ENCODE results near the gene HTR3E.
"Not testable (repeated sequence)": the region's sequence is repeated elsewhere in the genome, so short reads cannot be mapped to it uniquely, and the experiment has no call there.

HTR3E gene, protein sequence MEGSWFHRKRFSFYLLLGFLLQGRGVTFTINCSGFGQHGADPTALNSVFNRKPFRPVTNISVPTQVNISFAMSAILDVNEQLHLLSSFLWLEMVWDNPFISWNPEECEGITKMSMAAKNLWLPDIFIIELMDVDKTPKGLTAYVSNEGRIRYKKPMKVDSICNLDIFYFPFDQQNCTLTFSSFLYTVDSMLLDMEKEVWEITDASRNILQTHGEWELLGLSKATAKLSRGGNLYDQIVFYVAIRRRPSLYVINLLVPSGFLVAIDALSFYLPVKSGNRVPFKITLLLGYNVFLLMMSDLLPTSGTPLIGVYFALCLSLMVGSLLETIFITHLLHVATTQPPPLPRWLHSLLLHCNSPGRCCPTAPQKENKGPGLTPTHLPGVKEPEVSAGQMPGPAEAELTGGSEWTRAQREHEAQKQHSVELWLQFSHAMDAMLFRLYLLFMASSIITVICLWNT

DNA sequence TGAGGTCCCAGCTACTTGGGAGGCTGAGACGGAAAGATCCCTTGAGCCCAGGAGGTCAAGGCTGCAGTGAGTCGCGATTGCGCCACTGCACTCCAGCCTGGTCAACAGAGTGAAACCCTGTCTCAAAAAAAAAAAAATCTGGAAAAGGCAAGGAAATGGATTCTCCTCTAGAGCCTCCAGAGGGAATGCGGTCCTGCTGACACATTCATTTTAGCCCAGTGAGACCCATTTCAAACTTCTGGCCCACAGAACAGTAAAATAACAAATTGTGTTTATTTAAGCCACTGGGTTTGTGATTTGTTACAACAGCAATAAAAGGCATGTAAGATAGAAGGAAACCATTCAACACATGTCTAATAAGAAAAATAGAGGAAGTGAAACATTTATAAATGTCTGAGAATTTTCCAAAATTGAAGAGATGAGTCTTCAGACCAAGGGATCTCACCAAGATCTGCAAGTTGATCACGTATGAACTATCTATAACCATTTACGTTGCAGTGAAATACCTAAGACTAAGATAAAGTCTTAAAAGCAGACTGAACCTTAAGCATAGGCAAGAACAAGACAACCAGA is at the start of gene HTR3E:
Gene HTR3E (plus strand): TSS at position 254 of the 573 bp plus-strand sequence. CDS start 466 bp downstream, outside the sequence.
- DNase-seq: no peak

DNA sequence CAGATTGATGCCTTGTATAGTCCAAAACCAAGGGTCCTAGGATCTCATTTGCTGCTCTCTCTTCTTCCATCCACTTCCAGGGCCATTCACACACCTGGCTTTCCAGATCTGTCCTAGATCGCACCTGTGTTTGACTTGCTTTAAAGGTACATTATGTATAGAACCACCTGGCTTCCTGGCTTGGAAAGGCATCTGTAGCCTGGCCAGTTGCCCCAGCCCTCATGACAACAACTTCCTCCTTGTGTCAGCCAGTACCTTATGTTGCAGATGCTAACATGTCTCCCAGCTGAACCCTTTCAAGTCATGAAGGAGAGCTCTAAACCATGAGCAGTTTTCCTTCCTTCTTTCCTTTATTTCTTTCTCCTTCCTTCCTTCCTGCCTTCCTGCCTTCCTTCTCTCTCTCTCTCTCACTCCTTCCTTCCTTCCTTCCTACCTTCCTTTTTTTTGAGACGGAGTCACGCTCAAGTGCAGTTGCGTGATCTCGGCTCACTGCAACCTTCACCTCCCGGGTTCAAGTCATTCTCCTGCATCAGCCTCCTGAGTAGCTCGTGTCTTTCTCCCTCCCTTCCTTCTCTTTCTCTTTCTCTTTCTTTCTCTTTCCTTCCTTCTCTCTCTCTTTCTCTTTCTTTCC is 46.5 kb upstream of the HTR3E start:
- DNase-seq: no peak

DNA sequence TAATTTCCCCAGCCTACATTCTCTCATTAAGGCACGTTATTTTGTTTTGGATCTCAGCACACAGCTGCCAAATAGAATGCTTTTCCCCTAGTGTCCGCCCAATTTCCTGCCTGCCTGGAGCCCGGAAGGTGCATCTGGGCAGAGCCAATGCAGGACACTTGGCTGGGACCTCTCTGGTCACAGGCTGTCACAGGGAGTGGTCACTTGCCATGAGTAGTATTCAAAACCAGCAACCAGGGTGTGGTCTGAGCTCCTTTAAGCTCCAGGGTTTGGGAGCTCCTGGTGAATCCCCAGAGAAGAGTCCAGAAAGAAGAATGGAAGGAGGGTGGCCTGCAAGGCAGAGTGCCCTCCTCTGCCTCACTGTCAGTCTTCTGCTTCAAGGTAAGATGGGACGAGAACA is 44.1 kb upstream of the HTR3E start, which contains the start of gene HTR3C:
Gene HTR3C (plus strand): TSS at position 281 of the 400 bp plus-strand sequence. CDS start 34 bp downstream, at position 315.
- no peak for DNase-seq

DNA sequence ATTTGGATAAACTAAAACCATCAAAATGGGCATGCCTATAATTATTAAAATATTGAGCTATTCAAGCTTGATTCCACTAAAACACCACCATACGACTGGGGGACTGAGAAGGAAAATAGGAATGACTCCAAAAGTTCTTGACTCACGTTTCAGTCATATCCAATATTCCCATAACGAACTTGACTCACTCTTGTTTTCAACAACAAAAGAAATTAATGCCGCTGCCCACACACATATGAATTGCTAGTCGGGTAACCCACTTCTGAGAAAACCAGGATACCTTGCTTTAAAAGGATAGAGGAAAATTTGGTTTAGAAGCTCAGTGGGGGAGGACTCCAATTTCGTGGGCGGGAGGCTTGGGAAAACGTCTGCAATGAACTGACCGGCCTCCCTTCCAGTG is 38.8 kb upstream of the HTR3E start:
- DNase-seq: no peak

DNA sequence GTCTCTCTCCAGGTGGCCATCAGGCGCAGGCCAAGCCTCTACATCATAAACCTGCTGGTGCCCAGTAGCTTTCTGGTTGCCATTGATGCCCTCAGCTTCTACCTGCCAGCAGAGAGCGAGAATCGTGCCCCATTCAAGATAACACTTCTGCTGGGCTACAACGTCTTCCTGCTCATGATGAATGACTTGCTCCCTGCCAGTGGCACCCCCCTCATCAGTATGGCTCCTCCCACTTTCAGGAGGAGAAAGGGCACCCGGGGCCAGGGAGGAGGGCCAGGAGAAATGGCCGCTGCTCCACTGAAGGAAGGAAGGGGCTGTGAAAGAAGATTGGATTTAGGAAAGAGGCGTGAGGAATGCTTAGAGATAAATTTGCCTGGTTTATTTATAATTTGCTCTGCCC is 37.4 kb upstream of the HTR3E start:
- no peak for DNase-seq

DNA sequence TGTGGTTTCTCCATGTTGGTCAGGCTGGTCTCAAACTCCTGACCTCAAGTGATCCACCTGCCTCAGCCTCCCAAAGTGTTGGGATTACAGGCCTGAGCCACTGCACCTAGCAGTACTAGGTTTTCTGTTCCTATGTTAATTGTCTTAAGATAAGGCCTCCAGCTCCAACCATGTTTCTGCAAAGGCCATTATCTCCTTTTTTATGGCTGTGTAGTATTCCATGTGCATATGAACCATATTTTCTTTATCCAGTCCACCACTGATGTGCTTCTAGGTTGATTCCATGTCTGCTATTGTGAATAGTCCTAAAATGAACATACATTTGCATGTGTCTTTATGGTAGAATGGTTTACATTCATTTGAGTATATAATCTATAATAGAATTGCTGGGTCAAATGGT is 34.2 kb upstream of the HTR3E start:
- no peak for DNase-seq

DNA sequence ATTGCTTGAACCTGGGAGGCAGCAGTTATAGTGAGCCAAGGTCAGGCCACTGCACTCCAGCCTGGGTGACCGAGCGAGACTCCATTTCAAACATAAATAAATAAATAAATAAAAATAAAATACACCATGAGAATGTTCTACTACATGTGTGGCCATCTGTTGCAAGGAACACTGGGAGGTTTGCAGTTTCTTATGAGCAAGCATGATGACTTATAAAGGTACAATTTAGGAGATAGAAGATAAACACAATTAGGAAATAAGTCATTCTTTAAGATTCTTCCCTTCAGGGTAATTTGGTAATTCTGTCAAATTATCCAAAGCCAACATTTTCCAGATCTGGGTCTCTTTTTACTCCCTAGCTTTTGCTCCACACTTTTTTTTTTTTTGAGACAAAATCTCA is 30.7 kb upstream of the HTR3E start:
- DNase-seq: no peak

DNA sequence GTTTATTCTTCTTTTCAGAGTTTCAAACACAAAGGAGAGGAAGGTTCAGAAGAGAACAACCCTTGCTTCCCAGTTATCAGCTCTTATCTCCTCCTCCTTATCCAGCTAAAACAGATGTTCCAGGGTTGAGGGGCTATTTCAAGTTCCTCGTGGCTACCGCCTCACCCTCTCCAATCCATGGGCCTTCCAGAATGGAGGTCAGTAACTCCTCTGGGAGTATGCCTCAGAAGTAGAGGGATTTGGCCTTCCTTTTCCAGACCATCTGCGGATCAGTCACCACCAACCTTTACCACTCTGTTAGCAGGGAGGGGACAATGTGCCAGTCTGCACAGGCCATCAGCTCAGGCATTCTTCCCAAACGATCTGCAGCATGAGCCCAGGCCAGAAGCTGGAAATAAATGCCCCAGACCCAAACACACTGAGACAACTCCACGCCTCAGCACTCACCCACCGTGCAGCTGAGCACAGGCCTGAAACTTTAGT is 29.2 kb upstream of the HTR3E start:
- no peak for DNase-seq

DNA sequence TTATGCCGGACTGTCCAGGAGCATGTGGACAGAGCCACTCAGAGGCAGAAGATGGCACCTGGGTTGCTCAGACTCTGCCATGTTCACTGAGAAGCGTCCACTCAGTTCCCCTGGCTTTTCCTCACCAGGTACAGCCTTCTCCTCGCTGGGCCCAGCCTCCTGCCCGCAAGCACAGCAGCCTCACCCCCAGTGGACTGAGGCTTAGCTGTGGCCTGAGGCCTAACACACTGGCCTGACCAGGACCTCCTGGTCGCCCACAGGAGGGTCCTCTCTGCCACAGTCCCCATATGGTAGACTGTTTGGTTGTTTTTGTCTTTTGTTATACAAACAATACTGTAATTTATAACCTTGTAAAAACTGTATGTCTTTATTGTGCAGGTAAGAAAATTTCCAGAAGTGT is 28.5 kb upstream of the HTR3E start:
- DNase-seq: no peak

DNA sequence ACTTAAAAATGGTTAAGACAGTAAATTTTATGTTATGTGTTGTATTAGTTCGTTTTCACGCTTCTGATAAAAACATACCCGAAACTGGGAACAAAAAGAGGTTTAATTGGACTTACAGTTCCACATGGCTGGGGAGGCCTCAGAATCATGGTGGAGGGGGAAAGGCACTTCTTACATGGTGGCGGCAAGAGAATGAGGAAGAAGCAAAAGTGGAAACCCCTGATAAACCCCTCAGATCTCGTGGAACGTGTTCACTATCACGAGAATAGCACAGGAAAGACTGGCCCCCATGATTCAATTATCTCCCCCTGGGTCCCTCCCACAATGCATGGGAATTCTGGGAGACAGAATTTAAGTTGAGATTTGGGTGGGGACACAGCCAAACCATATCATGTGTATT is 25.7 kb upstream of the HTR3E start:
- DNase-seq: not testable (repeated sequence)

DNA sequence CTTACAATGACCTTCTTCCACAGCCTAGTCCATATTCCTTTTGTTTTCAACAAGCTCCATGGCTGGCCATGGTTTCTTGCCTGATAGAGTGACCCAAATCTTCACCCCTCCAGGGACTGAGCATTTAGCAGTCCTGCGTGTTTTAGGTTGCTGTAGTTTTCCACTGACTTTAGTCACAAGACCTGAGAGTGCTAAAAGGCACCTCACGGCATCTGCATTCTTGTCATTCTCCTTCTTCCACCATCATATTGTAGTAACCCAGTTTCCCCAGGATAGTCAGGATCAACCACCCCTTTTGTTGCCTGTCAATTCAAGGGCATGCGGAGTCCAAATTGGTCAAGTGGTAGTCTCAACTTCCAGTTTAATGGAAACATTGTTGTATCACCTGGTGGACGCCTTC is 23.2 kb upstream of the HTR3E start:
- no peak for DNase-seq

DNA sequence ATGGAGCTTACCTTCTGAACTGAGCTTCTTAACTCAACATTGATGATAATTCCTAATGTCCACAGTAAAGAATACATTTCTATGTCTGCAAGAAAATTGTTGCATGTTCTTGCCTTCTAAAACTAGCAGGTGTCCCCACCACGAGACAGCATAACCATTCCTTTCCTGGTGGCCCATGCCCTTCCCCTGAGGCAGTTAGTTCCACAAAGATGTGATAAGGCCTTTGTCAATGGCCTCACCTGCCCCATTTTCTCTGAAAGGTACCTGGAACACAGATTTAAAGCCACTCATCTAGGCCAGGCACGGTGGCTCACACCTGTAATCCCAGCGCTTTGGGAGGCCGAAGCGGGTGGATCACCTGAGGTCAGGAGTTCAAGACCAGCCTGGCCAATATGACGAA is 21.0 kb upstream of the HTR3E start:
- no peak for DNase-seq

DNA sequence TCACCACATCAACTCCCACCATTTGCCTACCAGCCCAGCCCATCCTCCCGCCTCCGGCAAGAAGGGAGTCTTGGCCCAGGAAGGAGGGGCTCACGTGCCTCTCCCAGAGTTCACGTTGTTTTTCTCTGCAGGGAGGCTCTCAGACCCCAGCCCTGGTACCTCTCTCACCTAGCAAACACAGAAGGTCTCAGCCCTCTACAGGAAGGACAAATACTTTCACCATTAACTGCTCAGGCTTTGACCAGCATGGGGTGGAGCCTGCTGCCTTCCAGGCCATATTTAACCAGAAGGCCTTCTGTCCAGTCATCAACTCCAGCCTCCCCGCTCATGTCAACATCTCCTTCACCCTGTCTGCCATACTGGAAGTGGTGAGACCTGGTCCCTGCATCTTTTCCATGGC is 19.0 kb upstream of the HTR3E start:
- DNase-seq: no peak

DNA sequence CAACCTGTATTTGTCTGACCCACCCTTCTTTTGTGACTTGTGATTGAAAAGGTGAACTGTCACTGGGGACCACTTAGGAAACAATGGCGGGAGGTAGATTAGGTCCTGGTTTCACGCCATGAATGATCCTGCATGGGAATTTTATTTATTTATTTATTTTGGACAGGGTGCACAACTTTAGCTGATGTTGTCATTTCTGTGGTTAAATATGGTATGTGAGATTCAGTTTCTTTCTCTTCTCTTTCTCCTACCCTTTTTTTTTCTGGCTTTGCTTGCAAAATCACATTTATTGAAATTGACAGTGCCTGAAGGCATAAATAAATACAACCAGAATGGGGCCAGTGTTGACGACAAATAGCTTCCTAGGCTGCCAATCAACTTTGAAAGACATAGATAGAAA is 18.0 kb upstream of the HTR3E start:
- no peak for DNase-seq

DNA sequence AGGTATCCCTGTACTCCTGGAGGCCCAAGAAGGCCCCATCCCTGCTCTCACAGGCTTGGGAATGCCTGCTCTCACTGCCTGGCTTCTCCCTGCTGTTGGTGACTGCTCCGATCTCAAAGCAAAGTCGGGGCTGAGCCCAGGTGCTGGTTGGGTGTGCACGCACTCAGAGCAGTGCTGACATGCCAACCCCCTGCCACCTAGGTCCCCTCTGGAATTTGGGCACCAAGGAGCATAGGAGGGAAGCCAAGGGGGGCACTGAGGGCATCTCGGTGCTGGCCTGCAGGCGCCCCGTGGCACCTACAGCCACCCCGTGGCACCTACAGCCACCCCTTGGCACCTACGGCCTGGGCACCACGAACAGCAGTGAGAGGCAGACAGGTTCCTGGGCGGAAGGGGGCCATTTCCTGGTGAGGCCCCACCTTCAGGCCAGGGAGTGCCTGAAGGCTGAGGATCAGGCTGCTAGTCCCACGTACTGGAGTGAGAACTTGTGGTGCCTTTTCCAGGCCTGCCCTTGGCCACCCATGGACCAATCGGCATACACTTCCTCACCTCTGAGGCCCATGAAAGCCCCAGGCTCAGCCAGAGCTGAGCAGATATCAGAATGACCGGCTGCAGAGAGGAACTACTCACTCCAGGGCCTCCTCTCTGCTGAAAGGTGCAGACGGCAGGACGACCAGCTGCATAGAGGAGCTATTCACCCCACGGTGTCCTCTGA is 15.6 kb upstream of the HTR3E start:
- no peak for DNase-seq

DNA sequence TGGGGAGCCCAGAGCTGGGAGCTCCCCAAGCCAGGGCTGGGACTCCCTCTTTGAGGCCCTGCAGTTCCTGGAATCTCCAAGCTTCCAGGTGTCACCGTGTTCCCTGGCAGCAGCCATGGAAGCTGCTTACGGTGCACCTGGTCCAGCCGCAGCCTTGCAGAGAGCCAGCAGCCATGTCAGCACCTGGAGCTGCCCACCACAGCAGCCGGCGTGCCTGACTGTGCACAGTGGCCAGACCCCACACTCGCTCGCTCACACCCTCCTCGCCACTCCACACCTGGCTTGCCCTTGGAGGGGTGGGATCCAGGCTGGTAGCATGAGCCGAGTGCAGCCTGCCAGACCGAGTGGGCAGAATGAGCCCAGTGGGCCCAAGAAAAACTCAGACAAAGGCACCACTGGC is 14.8 kb upstream of the HTR3E start:
- no peak for DNase-seq

DNA sequence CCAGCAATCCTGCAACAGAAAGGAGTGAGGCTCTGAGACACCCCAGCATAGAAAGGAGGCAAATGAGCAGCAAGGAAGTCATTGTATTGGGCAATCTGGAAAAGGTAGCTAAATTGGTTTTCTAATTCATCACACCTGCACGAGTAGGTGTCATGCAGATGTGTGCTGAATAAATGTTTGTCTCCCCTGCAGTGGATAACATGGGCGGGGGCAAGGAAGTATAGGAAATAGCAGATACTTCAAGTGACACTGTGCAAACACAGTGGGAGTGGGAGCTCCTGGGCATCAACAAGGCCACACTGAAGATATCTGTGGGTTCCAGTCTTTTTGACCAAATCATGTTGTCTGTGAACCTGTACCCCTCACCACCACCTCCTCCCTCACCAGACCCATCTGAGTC is 14.4 kb upstream of the HTR3E start:
- no peak for DNase-seq

DNA sequence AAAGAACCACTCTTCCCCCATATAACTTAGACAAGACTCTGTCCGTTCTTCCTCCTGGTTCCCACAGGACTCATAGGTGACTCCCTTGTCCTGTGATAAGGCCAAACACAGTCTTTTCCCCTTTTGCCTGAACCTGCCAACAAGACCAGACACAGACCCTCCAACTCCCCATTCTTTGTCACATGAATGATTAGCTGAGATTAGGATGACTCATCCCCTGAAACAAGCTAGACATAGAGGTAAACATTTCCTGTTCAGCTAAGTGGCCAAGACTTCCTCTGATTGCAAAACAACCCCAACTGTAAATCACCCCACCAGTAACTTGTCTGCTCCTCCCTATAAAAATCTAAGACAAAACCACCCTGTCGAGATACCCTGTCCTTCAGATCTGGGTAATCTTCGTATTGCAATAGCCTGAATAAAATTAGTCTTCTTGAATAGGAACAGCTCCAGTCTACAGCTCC is 11.4 kb upstream of the HTR3E start:
- DNase-seq: no peak

DNA sequence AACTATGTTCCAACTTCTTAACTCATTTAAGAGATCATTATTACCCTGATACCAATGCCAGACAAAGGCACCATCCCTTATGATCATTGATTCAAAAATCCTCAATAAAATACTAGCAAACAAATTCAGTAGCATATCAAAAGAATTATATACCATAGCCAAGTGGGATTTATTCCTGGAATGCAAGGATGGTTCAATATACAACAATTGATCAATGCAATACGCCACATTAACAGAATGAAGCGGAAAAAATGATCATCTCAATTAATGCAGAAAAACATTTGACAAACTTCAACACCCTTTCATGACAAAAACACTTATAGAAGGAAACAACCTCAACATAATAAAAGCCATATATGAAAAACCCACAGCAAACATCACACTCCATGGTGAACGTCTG is 4.7 kb upstream of the HTR3E start:
- no peak for DNase-seq

DNA sequence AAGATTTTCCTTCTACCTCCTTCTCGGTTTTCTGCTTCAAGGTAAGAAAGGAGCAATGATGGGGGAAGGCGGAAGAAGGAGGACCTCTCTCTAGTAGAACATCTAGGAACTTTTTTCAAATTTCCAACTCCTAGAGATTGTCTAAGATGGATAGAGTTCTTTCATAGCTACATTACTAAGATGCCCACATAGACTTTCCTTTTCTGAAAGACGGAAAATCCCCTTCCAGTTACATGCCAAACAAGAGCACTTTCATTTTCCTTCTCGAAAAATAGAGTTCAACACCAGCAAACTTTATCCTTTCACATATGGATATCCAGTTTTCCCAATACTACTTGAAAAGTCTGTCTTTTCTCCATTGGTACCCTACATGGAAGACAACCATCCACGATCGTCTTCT is 692 bp downstream of the HTR3E start:
- DNase-seq: no peak

DNA sequence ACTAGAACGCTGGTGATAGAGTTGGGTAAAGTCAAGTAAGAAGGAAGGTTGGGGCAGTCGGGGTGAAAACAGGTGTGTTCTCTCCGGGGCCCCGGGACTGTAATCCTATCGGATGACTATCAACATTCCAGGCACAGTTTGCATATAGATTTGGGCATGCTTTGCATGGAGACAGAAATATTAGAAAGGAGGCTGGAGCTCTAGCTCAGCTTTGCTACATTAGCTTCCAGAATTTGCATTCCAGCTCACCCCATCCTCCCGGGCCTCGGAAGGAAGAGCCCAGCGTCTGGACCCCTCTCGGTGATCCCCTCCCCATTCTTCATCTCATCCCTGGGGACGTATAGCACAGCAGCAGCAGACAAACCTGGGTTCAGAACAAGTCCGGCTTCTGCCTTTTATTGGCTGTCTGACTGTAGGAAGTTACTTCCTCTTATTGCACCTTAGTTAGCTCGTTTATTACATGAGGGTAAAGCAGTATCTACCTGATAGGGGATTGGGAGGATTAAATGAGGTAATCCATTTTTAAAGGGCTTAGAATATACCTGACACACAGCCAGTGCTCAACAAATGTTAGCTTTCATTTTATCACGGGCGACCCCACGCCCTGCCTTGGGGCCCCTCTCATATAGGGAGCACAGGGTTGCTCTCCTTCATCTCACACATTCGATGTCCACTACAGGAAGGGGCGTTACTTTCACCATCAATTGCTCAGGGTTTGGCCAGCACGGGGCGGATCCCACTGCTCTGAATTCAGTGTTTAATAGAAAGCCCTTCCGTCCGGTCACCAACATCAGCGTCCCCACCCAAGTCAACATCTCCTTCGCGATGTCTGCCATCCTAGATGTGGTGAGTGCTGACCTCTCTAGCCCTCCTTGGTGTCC is 3.2 kb downstream of the HTR3E start:
- DNase-seq: no peak

DNA sequence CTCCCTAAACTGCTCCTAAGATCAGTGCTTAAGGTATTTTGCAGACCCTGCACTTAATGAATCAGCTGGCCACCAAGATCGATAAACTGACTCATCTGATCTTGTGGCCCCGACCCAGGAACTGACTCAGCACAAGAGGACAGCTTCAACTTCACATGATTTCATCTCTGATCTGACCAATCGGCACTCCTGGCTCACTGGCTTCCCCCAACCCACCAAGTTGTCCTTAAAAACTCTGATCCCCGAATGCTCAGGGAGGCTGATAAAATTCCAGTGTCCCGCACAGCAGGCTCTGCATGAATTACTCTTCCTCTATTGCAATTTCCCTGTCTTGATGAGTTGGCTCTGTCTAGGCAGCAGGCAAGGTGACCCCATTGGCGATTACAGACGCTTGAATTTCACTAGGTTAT is 13.5 kb downstream of the HTR3E start:
- no peak for DNase-seq
